ENCODE data around the gene ZNF846.
"Not testable (repeated sequence)": the region's sequence is repeated elsewhere in the genome, so short reads cannot be mapped to it uniquely, and the experiment has no call there.

Gene ZNF846

GRCh38 chr19:9727644-9728043, 40.9 kb downstream of the ZNF846 start:
- H3K4me3 ChIP-seq (ENCODE audit: insufficient read depth, low read length, poor library complexity, severe bottlenecking) = no peak overlapping the region
- no peak overlapping the region for H2AFZ ChIP-seq (ENCODE audit: low read depth, low read length, severe bottlenecking)
- no peak overlapping the region for H3K9ac ChIP-seq (ENCODE audit: low read length)
- H4K20me1 ChIP-seq (ENCODE audit: low read depth, low read length) = no peaks in the 10 kb centered on the region
- TF ChIP-seq EZH2phosphoT487 (conservative IDR thresholded peaks at IDR 0.05; ENCODE audit: low read length) (no peak), CTCF (IDR thresholded peaks at IDR 0.05; ENCODE audit: insufficient read depth, low read length, poor library complexity, severe bottlenecking) (no peak)
- no peaks in the 10 kb centered on the region for H3F3A ChIP-seq (ENCODE audit: insufficient read depth)
- H3K27me3 ChIP-seq (ENCODE audit: low read length) = no peaks in the 10 kb centered on the region
- H3K79me2 ChIP-seq (ENCODE audit: insufficient read depth, low read length) = no peaks in the 10 kb centered on the region
- H3K4me2 ChIP-seq (ENCODE audit: low read depth, low read length, poor library complexity, severe bottlenecking) = no peak overlapping the region
- no peak overlapping the region for H3K27ac ChIP-seq (ENCODE audit: low read depth, low read length)
- no peaks in the 10 kb centered on the region for H3K36me3 ChIP-seq (ENCODE audit: low read length)
- no peaks in the 10 kb centered on the region for H3K9me2 ChIP-seq (replicated peaks; ENCODE audit: insufficient read depth, low read length)
- no peaks in the 10 kb centered on the region for H3K9me3 ChIP-seq (ENCODE audit: insufficient read depth, low read length)

- H3K4me3 ChIP-seq (ENCODE audit: insufficient read depth, low read length, poor library complexity, severe bottlenecking); H3K27me3 ChIP-seq (ENCODE audit: low read length); H3K9ac ChIP-seq (ENCODE audit: low read length): not testable (repeated sequence)
Observed at GRCh38 chr19:9725508-9726201, 42.9 kb downstream of the ZNF846 start.

GRCh38 chr19:9724157-9724556, 44.4 kb downstream of the ZNF846 start:
- Histone ChIP-seq H3K79me2 (ENCODE audit: insufficient read depth, low read length) (no peaks in the 10 kb centered on the region), H2AFZ (ENCODE audit: low read depth, low read length, severe bottlenecking) (no peak overlapping the region), H3K4me3 (ENCODE audit: insufficient read depth, low read length, poor library complexity, severe bottlenecking) (no peak overlapping the region), H3K9me2 (replicated peaks; ENCODE audit: insufficient read depth, low read length) (no peaks in the 10 kb centered on the region), H3K9me3 (ENCODE audit: insufficient read depth, low read length) (no peaks in the 10 kb centered on the region), H3K9ac (ENCODE audit: low read length) (no peak overlapping the region), H3K36me3 (ENCODE audit: low read length) (no peaks in the 10 kb centered on the region), H3F3A (ENCODE audit: insufficient read depth) (no peaks in the 10 kb centered on the region), H3K4me2 (ENCODE audit: low read depth, low read length, poor library complexity, severe bottlenecking) (no peak overlapping the region), H4K20me1 (ENCODE audit: low read depth, low read length) (no peaks in the 10 kb centered on the region), H3K27ac (ENCODE audit: low read depth, low read length) (no peak overlapping the region), H3K27me3 (ENCODE audit: low read length) (no peaks in the 10 kb centered on the region)
- no peak for TF ChIP-seq EZH2phosphoT487 (conservative IDR thresholded peaks at IDR 0.05; ENCODE audit: low read length)

More at GRCh38 chr19:9725508-9726201, 42.9 kb downstream of the ZNF846 start:
- H3F3A ChIP-seq (ENCODE audit: insufficient read depth); H3K36me3 ChIP-seq (ENCODE audit: low read length); H4K20me1 ChIP-seq (ENCODE audit: low read depth, low read length); H3K79me2 ChIP-seq (ENCODE audit: insufficient read depth, low read length); H3K9me2 ChIP-seq (replicated peaks; ENCODE audit: insufficient read depth, low read length); H3K4me2 ChIP-seq (ENCODE audit: low read depth, low read length, poor library complexity, severe bottlenecking); H2AFZ ChIP-seq (ENCODE audit: low read depth, low read length, severe bottlenecking); H3K9me3 ChIP-seq (ENCODE audit: insufficient read depth, low read length); H3K27ac ChIP-seq (ENCODE audit: low read depth, low read length): not testable (repeated sequence)

- H3K36me3 ChIP-seq (ENCODE audit: low read length) = no peaks in the 10 kb centered on the region
- no peaks in the 10 kb centered on the region for H3K9me3 ChIP-seq (ENCODE audit: insufficient read depth, low read length)
- no peaks in the 10 kb centered on the region for H3F3A ChIP-seq (ENCODE audit: insufficient read depth)
- H3K27me3 ChIP-seq (ENCODE audit: low read length) = no peaks in the 10 kb centered on the region
- H3K79me2 ChIP-seq (ENCODE audit: insufficient read depth, low read length) = no peaks in the 10 kb centered on the region
- no peak overlapping the region for H3K9ac ChIP-seq (ENCODE audit: low read length)
- no peaks in the 10 kb centered on the region for H3K9me2 ChIP-seq (replicated peaks; ENCODE audit: insufficient read depth, low read length)
- H2AFZ ChIP-seq (ENCODE audit: low read depth, low read length, severe bottlenecking) = no peak overlapping the region
- H4K20me1 ChIP-seq (ENCODE audit: low read depth, low read length) = no peaks in the 10 kb centered on the region
- H3K4me3 ChIP-seq (ENCODE audit: insufficient read depth, low read length, poor library complexity, severe bottlenecking) = no peak overlapping the region
- no peak overlapping the region for H3K27ac ChIP-seq (ENCODE audit: low read depth, low read length)
- TF ChIP-seq CTCF (IDR thresholded peaks at IDR 0.05; ENCODE audit: insufficient read depth, low read length, poor library complexity, severe bottlenecking) (no peak), EZH2phosphoT487 (conservative IDR thresholded peaks at IDR 0.05; ENCODE audit: low read length) (no peak)
- no peak overlapping the region for H3K4me2 ChIP-seq (ENCODE audit: low read depth, low read length, poor library complexity, severe bottlenecking)
Observed at GRCh38 chr19:9721861-9722260, 46.7 kb downstream of the ZNF846 start.

Data from SU-DHL-6 (cell line).